Stimulated activated CD4-positive, alpha-beta T cell treated with anti-CD3 and anti-CD28 coated beads, TNF-alpha, amount 100 ng/mL, for 24 hours (primary cell): Measurements from ENCODE around the gene SYS1.

ENCODE experiments used
- DNase-seq, 3 experiments: peaks; one replicate each; pipeline ENCODE4 v3.0.0-alpha.2; 2020; ENCODE audit warnings: low read depth in 3 of 3

The SYS1 gene

GRCh38 chr20:45415822-45416637 lies 53.1 kb downstream of the SYS1 start, which contains the start of gene PIGT:
Gene PIGT (plus strand): TSS chr20:45416141. CDS start chr20:45416157, 16 bp downstream.
- DNase-seq = peak; percentile 76 to 87 (median 83)

GRCh38 chr20:45416917-45417316 lies 54.0 kb downstream of the SYS1 start:
- no peak for DNase-seq
